Measurements from ENCODE around the gene LRRC8E.

The LRRC8E gene

GRCh38 chr19:7863971-7864689 lies 24.2 kb upstream of the LRRC8E start:
- no peak for DNase-seq (ENCODE audit: extremely low read depth, low read depth)
- H3K4me3 ChIP-seq (replicated peaks; ENCODE audit: low read depth, low read length): no peak overlapping the region
- TF ChIP-seq, protein P1, sequence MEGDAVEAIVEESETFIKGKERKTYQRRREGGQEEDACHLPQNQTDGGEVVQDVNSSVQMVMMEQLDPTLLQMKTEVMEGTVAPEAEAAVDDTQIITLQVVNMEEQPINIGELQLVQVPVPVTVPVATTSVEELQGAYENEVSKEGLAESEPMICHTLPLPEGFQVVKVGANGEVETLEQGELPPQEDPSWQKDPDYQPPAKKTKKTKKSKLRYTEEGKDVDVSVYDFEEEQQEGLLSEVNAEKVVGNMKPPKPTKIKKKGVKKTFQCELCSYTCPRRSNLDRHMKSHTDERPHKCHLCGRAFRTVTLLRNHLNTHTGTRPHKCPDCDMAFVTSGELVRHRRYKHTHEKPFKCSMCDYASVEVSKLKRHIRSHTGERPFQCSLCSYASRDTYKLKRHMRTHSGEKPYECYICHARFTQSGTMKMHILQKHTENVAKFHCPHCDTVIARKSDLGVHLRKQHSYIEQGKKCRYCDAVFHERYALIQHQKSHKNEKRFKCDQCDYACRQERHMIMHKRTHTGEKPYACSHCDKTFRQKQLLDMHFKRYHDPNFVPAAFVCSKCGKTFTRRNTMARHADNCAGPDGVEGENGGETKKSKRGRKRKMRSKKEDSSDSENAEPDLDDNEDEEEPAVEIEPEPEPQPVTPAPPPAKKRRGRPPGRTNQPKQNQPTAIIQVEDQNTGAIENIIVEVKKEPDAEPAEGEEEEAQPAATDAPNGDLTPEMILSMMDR (IDR thresholded peaks at IDR 0.05; ENCODE audit: low read depth, low read length, missing control alignments): no peak

GRCh38 chr19:7864690-7865074 lies 23.6 kb upstream of the LRRC8E start:
- TF ChIP-seq, protein P1 (IDR thresholded peaks at IDR 0.05; ENCODE audit: low read depth, low read length, missing control alignments): no peak
- H3K4me3 ChIP-seq (replicated peaks; ENCODE audit: low read depth, low read length): no peak overlapping the region
- no peak for DNase-seq (ENCODE audit: extremely low read depth, low read depth)

DNA sequence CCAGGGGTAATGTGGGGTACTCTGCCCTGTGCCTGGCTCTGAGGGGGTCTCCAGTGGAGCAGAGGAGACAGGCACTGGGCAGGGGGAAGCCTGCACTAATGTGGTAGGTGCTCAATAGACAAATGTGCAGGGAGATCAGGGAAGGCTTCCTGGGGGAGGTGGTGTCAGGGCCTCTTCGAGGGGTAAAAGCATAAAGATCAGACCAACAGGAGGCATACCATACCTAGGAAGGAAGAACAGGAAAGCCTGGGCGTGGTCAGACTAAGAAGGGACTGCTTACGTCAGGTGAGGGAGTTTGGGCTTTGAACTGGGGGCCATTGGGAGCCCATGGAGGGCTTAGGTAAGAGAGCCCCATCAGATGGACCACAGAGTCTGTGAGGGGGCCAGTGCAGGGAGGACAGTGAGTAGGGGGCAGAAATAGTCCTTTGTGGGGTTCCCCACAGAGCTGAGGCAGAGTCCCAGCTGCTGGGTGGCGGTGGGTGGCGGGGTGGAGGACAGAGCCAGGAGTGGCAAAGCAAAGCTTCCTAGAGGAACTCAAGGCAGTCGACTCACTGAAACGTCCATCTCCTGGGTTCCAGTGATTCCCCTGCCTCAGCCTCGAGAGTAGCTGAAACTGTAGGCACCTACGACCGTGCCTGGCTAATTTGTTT lies 22.9 kb upstream of the LRRC8E start:
- DNase-seq (ENCODE audit: extremely low read depth, low read depth): no peak
- TF ChIP-seq, protein P1 (IDR thresholded peaks at IDR 0.05; ENCODE audit: low read depth, low read length, missing control alignments): no peak
- H3K4me3 ChIP-seq (replicated peaks; ENCODE audit: low read depth, low read length): no peak overlapping the region

- no peak overlapping the region for H3K4me3 ChIP-seq (replicated peaks; ENCODE audit: low read depth, low read length)
- TF ChIP-seq, protein P1 (IDR thresholded peaks at IDR 0.05; ENCODE audit: low read depth, low read length, missing control alignments): no peak
- DNase-seq (ENCODE audit: extremely low read depth, low read depth): no peak
These were observed 21.8 kb upstream of the LRRC8E start for GRCh38 chr19:7866399-7867091.

DNA sequence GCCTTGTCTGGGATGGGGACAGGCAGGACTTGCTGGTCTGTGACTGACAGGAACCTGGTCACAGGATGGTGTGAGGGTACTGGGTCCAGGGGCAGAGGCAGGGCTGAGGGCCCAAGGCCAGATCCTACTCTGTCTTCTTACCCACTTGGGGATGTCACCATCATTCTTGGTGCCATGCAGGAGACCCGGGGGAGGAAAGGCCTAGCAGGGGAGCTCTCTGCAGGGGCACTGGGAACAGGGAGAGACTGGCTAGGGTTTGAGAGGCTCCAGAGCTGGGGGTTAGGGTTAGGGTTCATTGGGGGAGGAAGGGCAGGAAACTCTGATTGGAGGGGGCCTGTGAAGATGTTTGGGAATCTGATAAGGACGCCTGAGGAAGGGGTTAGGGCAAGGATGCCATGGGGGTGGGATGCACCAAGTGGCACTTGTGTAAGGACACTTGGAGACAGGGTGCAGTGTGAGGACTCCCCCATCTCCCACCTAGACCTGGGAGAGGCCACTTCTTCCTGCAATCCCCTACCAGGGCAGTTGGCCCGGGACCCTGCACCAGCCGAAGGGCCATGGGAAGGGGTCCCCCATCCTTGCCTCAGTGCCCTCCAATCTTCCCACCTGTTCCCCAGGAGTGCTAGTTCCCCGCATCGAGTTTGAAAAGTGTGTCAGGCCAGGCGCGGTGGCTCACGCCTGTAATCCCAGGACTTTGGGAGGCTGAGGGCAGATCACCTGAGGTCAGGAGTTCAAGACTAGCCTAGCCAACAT lies 21.0 kb upstream of the LRRC8E start:
- no peak overlapping the region for H3K4me3 ChIP-seq (replicated peaks; ENCODE audit: low read depth, low read length)
- DNase-seq (ENCODE audit: extremely low read depth, low read depth): no peak
- TF ChIP-seq, protein P1 (IDR thresholded peaks at IDR 0.05; ENCODE audit: low read depth, low read length, missing control alignments): no peak

DNA sequence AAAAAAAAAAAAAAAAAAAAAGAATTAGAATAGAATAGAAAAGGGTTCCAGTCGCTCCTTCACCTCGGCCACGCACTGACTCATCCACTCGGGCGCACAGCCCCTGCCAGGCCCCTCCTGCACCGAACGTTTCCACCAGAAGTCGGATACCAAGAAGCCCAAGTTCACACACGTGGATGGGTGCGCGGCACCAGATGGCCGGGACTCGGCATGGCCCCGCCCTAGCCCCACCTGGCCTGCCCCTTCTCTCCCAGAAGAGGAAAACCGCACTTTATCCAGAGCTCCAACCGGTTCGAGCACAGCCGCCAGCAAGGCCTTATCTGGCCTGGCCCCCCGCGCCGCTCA lies 20.0 kb upstream of the LRRC8E start:
- TF ChIP-seq, protein P1 (IDR thresholded peaks at IDR 0.05; ENCODE audit: low read depth, low read length, missing control alignments): no peak
- H3K4me3 ChIP-seq (replicated peaks; ENCODE audit: low read depth, low read length): peak overlapping the region; percentile 31
- DNase-seq (ENCODE audit: extremely low read depth, low read depth): no peak
